HUDEP-2 (cell line): Measurements from ENCODE around the gene PIM1.

ENCODE experiments used
- DNase-seq, 76 experiments: peaks; one replicate each; lab custom pipeline; 2025; ENCODE audit not compliant: unreplicated experiment in 76 of 76; lab: John Stamatoyannopoulos, UW

Gene PIM1

GRCh38 chr6:37137201-37138090 lies 32.5 kb upstream of the PIM1 start:
- no peak for DNase-seq

GRCh38 chr6:37138856-37139229 lies 31.1 kb upstream of the PIM1 start:
- DNase-seq, result no peak

- DNase-seq, result no peak
Measured at GRCh38 chr6:37139230-37139962, 30.6 kb upstream of the PIM1 start.

- no peak for DNase-seq
Measured at GRCh38 chr6:37140145-37140544, 29.8 kb upstream of the PIM1 start.

GRCh38 chr6:37141281-37142049 lies 28.5 kb upstream of the PIM1 start:
- no peak for DNase-seq

GRCh38 chr6:37142050-37142614 lies 27.8 kb upstream of the PIM1 start:
- no peak for DNase-seq

GRCh38 chr6:37143585-37143984 lies 26.4 kb upstream of the PIM1 start:
- no peak for DNase-seq

- DNase-seq, result no peak
Measured at GRCh38 chr6:37145443-37145842, 24.5 kb upstream of the PIM1 start.

- DNase-seq, result no peak
Measured at GRCh38 chr6:37146735-37147157, 23.2 kb upstream of the PIM1 start.

- DNase-seq, result no peak
Measured at GRCh38 chr6:37149745-37150144, 20.2 kb upstream of the PIM1 start.

- DNase-seq, result no peak
Measured at GRCh38 chr6:37150314-37150713, 19.6 kb upstream of the PIM1 start.

GRCh38 chr6:37155394-37156312 lies 14.3 kb upstream of the PIM1 start:
- DNase-seq, result peak in 43 of 76 experiments; percentile 18 to 65 (median 39)

GRCh38 chr6:37158508-37158907 lies 11.4 kb upstream of the PIM1 start:
- DNase-seq, result no peak

- DNase-seq, result peak in 10 of 76 experiments; percentile 21 to 51 (median 38)
Measured at GRCh38 chr6:37160922-37161778, 8.8 kb upstream of the PIM1 start.

- DNase-seq, result no peak
Measured at GRCh38 chr6:37162740-37163139, 7.2 kb upstream of the PIM1 start.

GRCh38 chr6:37168163-37168758 lies 1.7 kb upstream of the PIM1 start:
- no peak for DNase-seq

- DNase-seq, result peak in 5 of 76 experiments; percentile 59 to 71 (median 68)
Measured at GRCh38 chr6:37168811-37169495, 999 bp upstream of the PIM1 start.
